ENCODE measurements around the gene EPHA6.

EPHA6 gene

DNA sequence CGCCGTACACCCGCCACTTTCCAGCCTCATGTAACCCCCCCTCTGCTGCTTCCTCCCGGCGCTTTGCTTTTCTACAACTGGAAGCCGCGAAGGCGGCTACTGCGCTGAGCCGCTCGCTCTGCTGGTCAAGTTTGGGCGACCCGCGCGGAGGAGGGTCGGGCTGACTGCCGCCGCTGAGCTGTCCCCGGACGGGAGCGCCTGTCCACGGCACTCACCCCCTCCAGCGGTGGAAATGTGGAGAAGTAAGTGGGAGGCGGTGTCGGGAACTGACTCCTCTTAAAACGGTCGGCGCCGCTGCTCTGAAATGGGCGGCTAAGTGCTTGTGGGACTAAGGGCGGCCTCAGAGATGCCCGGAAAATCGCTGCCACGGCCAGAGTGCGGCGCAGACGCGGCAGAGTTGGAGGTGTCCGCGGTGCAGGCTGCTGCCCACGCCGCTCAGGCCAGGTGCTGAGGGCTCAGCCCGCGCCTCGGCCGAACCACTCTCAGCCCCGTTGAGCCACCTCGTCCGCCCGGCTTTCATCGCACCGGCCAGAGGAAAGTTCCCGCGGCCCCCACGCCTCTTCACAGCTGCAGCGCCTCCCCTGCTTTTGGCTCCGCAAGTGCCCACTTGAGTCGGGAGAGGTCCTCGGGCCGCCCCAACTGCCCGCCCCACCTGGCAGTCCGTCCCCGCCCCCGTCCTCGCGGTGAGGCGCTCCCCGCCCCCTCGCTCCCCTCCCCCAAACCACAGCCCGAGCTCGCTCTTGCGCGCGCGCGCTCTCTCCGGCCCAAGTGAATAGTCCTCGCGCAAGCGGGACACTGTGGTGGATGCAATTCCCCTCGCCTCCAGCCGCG, at the start of gene EPHA6:
EPHA6 (plus strand) TSS at position 775 of the 831 bp plus-strand sequence.
- H3K4me3 ChIP-seq (ENCODE audit: low read length): peak within 1 kb of the TSS; percentile 61
- DNase-seq (ENCODE audit: low read depth): peak; percentile 10
- TF ChIP-seq, protein P1, sequence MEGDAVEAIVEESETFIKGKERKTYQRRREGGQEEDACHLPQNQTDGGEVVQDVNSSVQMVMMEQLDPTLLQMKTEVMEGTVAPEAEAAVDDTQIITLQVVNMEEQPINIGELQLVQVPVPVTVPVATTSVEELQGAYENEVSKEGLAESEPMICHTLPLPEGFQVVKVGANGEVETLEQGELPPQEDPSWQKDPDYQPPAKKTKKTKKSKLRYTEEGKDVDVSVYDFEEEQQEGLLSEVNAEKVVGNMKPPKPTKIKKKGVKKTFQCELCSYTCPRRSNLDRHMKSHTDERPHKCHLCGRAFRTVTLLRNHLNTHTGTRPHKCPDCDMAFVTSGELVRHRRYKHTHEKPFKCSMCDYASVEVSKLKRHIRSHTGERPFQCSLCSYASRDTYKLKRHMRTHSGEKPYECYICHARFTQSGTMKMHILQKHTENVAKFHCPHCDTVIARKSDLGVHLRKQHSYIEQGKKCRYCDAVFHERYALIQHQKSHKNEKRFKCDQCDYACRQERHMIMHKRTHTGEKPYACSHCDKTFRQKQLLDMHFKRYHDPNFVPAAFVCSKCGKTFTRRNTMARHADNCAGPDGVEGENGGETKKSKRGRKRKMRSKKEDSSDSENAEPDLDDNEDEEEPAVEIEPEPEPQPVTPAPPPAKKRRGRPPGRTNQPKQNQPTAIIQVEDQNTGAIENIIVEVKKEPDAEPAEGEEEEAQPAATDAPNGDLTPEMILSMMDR (conservative IDR thresholded peaks at IDR 0.05; ENCODE audit: low read depth, low read length): peak; percentile 27

DNA sequence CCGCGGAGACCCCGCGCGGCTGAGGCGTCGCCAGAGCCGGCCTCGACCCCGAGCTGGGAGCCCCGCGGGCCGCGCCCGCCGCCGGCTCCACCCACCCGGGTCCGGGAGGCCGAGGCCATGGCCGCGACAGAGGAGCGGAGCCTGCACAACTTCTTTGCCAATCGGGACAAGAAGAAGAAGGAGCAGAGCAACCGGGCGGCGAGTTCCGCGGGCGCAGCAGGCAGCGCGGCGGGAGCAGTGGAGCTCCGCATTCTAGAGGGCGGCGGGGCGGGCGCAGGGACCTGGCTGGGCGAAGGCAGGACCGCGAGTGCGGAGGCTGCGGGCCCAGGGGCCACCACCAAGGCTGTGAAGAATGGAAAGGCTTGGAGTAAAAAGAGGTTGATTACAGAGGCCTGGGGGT, 37.6 kb upstream of the EPHA6 start:
- H3K4me3 ChIP-seq (ENCODE audit: low read length): no peak overlapping the region
- DNase-seq (ENCODE audit: low read depth): no peak
- TF ChIP-seq, protein P1 (conservative IDR thresholded peaks at IDR 0.05; ENCODE audit: low read depth, low read length): no peak

DNA sequence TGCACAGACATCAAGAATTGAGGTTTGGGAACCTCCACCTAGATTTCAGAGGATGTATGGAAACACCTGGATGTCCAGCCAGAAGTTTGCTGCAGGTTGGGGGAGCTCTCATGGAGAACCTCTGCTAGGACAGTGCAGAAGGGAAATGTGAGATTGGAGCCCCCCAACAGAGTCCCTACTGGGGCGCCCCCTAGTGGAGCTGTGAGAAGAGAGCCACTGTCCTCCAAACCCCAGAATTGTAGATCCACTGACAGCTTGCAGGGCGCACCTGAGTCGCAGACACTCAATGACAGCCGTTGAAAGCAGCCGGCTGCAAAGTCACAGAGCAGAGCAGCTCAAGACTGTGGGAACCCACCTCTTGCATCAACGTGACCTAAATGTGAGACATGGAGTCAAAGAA, 34.6 kb upstream of the EPHA6 start:
- no peak for DNase-seq (ENCODE audit: low read depth)
- H3K4me3 ChIP-seq (ENCODE audit: low read length): no peak overlapping the region
- TF ChIP-seq, protein P1 (conservative IDR thresholded peaks at IDR 0.05; ENCODE audit: low read depth, low read length): peak; percentile 26

DNA sequence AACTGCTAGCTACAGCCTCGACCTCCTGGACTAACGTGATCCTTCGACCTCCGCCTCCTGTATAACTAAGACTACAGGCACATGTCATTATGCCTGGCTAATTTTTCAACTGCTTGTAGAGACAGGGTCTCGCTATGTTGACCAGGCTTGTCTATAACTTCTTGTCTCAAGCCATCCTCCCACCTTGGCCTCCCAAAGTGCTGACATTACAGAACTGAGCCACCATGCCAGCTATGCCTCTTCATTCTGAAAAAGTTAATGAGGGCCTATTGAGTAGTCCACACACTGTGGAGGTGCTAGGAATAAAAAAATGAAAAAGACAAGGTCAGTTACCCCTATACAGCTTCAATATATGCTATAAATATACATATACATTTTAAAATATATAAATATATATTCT, 18.3 kb upstream of the EPHA6 start:
- TF ChIP-seq, protein P1 (conservative IDR thresholded peaks at IDR 0.05; ENCODE audit: low read depth, low read length): no peak
- no peak overlapping the region for H3K4me3 ChIP-seq (ENCODE audit: low read length)
- DNase-seq (ENCODE audit: low read depth): no peak

DNA sequence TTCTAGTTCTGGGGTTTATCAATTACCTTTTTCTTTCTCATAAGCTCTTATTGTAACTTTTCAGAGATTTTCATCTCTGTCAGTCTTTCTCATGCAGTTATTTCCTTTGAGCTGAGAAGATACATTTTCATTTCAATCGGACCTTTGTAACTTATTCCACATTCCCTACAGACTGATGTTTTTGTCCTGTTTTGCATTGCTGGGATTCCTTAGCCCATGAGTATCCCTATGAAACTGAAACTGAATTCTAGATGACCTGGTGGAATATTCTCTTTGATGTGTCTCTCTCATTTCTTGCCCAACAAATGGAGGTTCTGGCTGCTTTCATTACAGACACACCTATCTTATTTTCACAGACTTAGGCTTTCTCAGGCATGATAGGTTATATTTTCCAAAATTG, 10.5 kb upstream of the EPHA6 start:
- DNase-seq (ENCODE audit: low read depth): no peak
- H3K4me3 ChIP-seq (ENCODE audit: low read length): no peak overlapping the region
- TF ChIP-seq, protein P1 (conservative IDR thresholded peaks at IDR 0.05; ENCODE audit: low read depth, low read length): no peak

DNA sequence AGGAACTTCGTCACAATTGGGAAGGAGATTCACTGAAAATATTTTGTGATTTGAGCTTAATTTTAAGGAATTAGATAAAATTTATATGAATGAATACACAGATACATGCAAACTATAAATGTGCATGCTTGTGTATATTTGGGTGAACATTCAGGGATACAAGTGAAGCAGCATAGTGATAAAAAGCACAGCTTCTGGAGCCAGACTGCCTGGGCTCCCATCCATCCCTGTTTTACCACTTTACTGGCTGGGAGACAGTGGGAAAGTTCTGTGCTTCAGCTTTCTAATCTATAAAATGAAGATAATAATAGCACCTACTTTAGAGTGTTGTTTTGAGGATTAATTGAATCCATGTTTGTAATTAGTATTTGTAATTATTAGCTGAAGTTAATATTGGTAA, 8.1 kb upstream of the EPHA6 start:
- TF ChIP-seq, protein P1 (conservative IDR thresholded peaks at IDR 0.05; ENCODE audit: low read depth, low read length): no peak
- no peak overlapping the region for H3K4me3 ChIP-seq (ENCODE audit: low read length)
- DNase-seq (ENCODE audit: low read depth): no peak

Data from retinal pigment epithelial cell (primary cell).